ENCODE measurements around the gene CEP250. TPM values are rescaled to one million over a fixed set of nuclear protein-coding genes. Genes with fewer than 3 reads are reported as not detected.
A peak's percentile ranks its signal among the peaks of the same experiment; 100 is the strongest.

Gene CEP250
- total and polyA plus RNA-seq, 12 donors = 4.8 to 18.8 (median 13.8) TPM

- intact Hi-C loops (cut with DNase I) = no loop called here
- H3K27ac ChIP-seq = no peak overlapping the region
- TF ChIP-seq CTCF (IDR thresholded peaks at IDR 0.05) = no peak
- H3K4me3 ChIP-seq = no peak overlapping the region
- no peaks in the 10 kb centered on the region for H3K9me3 ChIP-seq
- peaks cover 0 to 17% (median 4%) of the 10 kb centered on the region in 9 donors for H3K4me1 ChIP-seq
- H3K27me3 ChIP-seq = no peaks in the 10 kb centered on the region
- no peak for ATAC-seq
- no peak for DNase-seq
- peaks cover 0 to 100% (median 50%) of the 10 kb centered on the region in 9 donors for H3K36me3 ChIP-seq
- WGBS, 2 donors = 92 to 95% methylated on average over 10 of the region's 10 CpGs
These were observed 47.9 kb downstream of the CEP250 start for GRCh38 chr20:35503281-35503680.

GRCh38 chr20:35503841-35504561 lies 48.6 kb downstream of the CEP250 start:
- no peaks in the 10 kb centered on the region for H3K27me3 ChIP-seq
- intact Hi-C loops (cut with DNase I) = no loop called here
- ATAC-seq (peak; percentile 13 to 47 (median 39)), DNase-seq (peak in 1 of 2 donors; percentile 39)
- H3K4me1 ChIP-seq = peaks cover 0 to 17% (median 4%) of the 10 kb centered on the region in 9 donors
- H3K36me3 ChIP-seq = peaks cover 0 to 100% (median 50%) of the 10 kb centered on the region in 9 donors
- 60 to 67% methylated on average over 16 of the region's 16 CpGs for WGBS, 2 donors
- H3K9me3 ChIP-seq = no peaks in the 10 kb centered on the region
- H3K27ac ChIP-seq = no peak overlapping the region
- H3K4me3 ChIP-seq = no peak overlapping the region
- no peak for TF ChIP-seq CTCF (IDR thresholded peaks at IDR 0.05)

GRCh38 chr20:35504751-35505150 lies 49.4 kb downstream of the CEP250 start:
- Histone ChIP-seq H3K36me3 (peaks cover 0 to 100% (median 49%) of the 10 kb centered on the region in 9 donors), H3K27ac (no peak overlapping the region)
- 90 to 94% methylated on average over 5 of the region's 5 CpGs for WGBS, 2 donors

GRCh38 chr20:35506179-35506578 lies 50.8 kb downstream of the CEP250 start:
- no peak overlapping the region for H3K4me3 ChIP-seq
- ATAC-seq (no peak), DNase-seq (no peak)
- intact Hi-C loops (cut with DNase I) = no loop called here
- H3K27ac ChIP-seq = no peak overlapping the region
- peaks cover 0 to 100% (median 45%) of the 10 kb centered on the region in 9 donors for H3K36me3 ChIP-seq
- WGBS, 2 donors = 90% methylated on average over 3 of the region's 3 CpGs
- no peaks in the 10 kb centered on the region for H3K9me3 ChIP-seq
- no peaks in the 10 kb centered on the region for H3K27me3 ChIP-seq
- peaks cover 0 to 16% (median 4%) of the 10 kb centered on the region in 9 donors for H3K4me1 ChIP-seq
- no peak for TF ChIP-seq CTCF (IDR thresholded peaks at IDR 0.05)

More at GRCh38 chr20:35504751-35505150, 49.4 kb downstream of the CEP250 start:
- no peak for TF ChIP-seq CTCF (IDR thresholded peaks at IDR 0.05)
- ATAC-seq (peak in 1 of 8 donors; percentile 13), DNase-seq (no peak)
- Histone ChIP-seq H3K4me1 (peaks cover 0 to 17% (median 4%) of the 10 kb centered on the region in 9 donors), H3K4me3 (no peak overlapping the region), H3K9me3 (no peaks in the 10 kb centered on the region), H3K27me3 (no peaks in the 10 kb centered on the region)
- intact Hi-C loops (cut with DNase I) = no loop called here

Data from heart right ventricle (tissue), 16 donors.